Stimulated activated CD4-positive, alpha-beta T cell treated with anti-CD3 and anti-CD28 coated beads, TNF-alpha, amount 100 ng/mL, for 24 hours (primary cell): ENCODE measurements around the gene NKD2.
"Not testable (repeated sequence)": the region's sequence is repeated elsewhere in the genome, so short reads cannot be mapped to it uniquely, and the experiment has no call there.

Experiments used
- DNase-seq, 3 experiments: peaks; one replicate each; pipeline ENCODE4 v3.0.0-alpha.2; 2020; ENCODE audit warnings: low read depth in 3 of 3

Gene NKD2

DNA sequence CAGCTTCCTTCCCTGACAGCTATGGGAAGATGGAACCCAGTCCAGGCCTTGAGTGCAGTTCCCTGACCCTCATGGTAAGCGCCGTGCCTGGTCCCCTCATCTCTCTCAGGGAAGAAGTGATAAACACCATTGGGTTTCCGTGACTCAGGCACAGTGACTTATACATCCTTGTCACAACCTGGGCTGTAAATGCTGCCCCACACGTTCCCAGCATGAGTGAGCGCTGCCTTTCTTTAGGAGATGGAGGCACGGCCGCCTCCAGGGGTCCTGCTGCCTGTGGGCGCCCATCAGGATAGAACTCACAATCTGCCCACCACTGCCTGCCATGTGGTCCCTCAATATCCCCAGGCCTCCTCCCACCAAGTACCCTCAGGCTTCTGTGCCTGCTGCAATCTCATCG is 8.3 kb upstream of the NKD2 start:
- no peak for DNase-seq

- not testable (repeated sequence) for DNase-seq
Observed at GRCh38 chr5:1000831-1001230, 7.8 kb upstream of the NKD2 start.

DNA sequence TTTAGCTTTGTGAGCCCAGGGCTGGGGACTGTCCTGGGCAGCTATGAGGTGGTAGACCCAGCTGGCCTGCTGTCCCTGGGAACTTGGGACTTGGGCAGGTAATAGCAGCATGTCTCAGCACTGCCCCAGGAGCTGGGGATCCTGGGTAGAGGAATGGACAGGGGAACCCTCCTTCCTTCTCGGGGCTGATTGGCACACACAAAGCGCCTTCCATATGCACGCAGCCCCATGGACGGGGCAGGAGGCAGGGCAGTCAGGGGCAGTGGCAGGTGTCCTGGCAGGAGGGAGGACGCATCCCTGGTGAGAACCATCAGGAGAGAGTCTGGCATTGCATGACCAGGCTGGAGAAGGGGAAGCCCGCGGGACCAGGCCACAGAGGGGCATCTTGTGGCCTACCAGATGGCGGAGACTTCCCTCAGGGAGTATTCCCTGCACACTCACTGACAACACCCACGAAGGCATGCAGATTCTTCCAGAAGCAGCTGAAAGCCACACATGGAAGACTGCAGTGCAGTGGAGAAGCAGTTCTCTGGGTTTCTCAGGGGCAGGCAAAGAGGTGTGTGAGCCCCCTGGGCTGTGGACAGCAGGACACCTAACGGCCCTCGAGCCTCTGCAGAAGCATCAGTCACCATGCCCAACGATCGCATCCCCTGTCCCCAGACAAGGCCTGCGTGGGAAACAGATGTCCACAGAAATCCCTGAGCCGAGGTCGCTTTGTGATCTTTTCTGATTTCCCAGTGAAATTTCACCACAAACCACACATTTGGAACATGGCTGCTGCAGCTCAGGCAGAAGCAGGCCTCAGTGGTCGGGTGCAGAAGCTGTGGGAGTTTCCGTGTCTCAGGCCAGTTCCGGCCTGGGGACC is 7.0 kb upstream of the NKD2 start:
- DNase-seq: no peak

DNA sequence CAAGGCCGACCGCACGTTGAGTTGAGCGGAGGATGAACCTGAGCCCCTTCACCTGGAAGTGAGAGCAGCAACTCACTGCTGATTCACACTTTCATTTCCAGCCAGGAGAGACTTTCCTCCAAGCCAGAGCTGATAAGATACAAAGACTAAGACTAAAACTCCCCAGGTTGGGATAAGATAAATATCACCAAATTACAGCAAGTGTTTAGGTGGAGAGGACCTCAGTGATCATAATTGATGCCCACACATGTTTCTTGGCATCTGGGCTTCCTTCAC is 6.4 kb upstream of the NKD2 start:
- no peak for DNase-seq

DNA sequence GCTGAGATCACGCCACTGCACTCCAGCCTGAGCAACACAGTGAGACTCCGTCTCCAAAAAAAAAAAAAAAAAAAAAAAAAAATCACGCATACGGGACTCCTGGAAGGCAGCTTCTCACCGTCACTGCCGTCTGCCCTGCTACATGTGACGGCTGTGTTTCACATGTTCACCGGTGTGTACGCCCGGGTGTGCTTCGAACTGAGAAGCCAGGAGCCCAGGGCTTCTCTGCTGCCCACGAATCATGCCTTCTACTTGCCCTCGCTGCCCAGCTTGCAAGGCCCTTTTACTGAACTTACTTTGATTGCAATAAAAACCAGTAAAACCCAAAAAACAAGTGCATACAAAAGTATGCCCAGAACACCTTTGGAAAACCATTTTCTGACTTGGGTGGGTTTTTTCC is 5.8 kb upstream of the NKD2 start:
- no peak for DNase-seq

- DNase-seq: no peak
Observed at GRCh38 chr5:1003296-1003937, 5.2 kb upstream of the NKD2 start.

GRCh38 chr5:1004461-1005248 is 3.9 kb upstream of the NKD2 start:
- DNase-seq: no peak

DNA sequence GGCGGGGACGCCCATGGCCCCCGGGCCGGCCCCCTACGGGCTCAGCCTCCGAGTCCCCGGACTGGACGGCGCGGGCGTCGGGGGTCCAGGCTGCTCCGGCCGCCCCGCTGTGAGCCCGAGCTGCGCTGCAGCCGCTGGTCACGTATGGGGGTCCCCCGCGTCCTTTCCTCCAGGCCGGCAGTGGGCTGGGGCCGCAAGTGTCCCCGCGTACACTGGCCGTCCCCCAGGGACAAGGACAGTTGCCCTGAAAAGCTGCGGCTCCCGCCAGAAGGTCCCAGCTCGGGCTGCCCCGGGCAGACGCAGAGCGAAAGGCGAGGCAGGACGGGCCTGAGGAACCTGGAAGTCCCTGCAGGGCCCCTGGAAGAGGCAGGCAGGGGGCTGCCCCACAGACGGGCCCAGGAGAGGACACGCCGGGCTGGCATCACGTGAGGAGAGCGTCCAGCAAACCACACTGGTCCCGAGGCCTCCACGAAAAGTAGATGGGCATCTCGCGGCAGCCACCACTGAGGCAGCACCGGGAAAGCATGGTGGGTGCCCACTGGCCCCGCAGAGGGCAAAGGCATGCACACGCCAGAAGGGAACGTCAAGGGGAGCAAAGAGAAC is 3.3 kb upstream of the NKD2 start:
- no peak for DNase-seq

DNA sequence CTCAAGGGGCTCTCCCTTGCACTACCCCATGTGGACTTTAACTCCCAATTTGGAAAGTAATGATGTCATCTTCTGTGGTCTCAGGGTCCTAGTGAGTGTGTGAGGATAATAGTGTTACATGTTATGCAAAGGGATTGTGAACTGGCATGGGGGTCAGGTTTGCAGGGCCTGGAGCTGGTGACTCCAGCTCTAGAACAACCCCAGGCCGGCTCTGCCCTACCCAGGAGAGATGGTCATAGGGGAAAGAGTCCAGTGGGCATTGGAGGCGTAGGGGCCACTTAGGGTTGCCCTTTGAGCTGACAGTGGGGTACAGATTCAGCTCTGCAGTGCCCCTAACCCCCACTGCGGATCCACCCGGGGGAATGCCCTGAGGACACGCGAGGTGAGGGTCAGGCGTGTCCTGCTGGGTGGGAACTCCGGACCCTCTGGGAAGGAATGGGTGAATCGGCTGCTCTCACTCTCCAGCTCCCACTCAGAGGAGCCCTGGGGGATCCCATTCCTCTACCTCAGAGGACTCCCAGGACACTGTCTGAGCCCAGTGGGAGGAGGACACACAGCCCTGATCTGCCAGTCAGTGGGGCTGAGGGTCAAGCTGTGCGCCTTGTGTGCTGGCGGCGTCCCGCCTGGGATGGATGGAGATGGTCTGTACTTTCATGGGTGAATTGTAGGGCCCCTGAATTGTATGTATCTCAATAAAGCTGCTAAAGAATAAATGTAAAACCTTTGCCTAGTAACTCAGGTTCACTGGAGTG is 2.5 kb upstream of the NKD2 start:
- no peak for DNase-seq

- no peak for DNase-seq
Observed at GRCh38 chr5:1006656-1007071, 1.9 kb upstream of the NKD2 start.

DNA sequence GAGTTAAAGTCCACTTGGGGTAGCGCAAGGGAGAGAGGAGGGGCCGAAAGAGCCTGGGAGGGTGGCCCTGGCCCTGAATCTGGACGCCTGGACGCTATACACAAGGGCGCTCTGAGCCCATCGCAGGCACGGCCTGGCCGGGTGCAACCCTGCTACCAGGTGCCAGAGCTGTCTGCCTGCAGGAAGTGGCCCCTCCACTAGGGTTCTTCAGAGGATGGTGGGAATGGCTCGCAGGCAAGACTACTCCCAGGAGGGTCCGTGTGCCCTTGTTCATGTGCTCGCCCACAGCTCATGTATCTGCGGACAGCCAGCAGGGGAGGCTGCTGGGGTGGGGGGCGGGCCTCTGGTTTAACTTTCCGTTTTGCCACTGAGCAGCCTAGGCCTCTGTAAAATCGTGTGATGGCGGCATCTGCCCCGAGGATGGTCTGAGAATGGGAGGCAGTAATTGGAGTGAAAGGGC is 1.4 kb upstream of the NKD2 start:
- no peak for DNase-seq

- no peak for DNase-seq
Observed at GRCh38 chr5:1007681-1008450, 736 bp upstream of the NKD2 start.

DNA sequence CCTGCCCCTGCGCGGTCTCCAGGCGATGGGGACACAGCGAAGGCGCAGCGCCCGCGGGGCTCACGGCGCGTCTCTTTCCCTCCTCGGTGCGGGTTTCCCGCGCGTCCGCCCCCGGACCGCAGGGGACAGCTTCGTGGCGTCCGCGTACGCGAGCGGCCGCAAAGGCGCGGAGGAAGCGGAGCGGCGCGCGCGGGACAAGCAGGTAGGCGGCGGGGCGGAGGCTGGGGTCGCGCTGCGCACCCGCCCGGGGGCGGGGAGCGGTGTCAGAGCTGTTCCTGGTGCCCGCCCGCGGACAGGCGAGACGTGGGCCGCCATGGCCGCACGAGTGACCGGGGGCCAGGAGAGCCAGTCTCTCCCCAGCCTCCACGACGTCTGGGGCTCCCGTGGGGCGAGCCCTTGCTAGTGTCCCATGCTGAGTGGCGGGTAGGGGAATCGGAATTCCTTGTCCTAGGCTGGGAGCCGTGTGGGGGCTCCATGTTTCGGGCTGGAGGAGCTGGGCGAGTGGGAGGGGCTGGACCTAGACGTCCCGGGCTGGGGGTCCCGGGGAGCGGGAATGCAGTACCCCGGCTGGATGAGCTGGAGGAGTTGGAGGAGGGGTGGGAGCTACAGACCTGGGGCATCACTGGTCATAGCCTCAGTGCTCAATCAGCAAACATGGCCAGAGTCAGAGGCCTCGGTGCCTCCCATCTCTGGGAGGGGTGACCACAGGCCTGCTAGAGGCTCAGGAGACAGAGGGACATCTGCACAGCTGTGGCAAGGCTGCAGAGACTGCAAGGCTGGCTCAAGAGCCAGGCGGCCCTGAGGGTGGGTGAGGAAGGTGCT is 968 bp downstream of the NKD2 start:
- DNase-seq: no peak

- DNase-seq: no peak
Observed at GRCh38 chr5:1010181-1010510, 1.5 kb downstream of the NKD2 start.

GRCh38 chr5:1010641-1011046 is 2.0 kb downstream of the NKD2 start:
- DNase-seq: no peak

DNA sequence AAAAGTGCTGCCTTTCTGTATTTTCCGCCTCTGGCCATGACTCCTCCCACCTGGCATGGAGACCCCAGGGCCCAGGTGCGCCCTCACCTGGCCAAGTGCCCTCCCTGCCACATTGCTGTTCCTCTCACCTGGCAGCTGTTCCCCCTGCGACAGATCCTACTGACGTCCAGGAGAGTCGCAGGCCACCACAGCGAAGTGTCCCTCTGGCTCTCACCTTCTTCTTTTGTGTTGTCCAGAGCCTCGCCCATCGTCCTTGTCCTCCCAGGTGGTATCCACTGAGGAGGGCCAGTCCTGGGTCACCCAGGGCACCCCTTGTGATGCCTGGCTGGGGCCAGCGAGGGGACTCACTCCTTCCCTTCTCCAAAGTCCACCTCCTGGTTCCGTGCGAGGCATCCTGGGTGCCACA is 2.6 kb downstream of the NKD2 start:
- peak in 1 of 3 experiments; percentile 60 for DNase-seq

DNA sequence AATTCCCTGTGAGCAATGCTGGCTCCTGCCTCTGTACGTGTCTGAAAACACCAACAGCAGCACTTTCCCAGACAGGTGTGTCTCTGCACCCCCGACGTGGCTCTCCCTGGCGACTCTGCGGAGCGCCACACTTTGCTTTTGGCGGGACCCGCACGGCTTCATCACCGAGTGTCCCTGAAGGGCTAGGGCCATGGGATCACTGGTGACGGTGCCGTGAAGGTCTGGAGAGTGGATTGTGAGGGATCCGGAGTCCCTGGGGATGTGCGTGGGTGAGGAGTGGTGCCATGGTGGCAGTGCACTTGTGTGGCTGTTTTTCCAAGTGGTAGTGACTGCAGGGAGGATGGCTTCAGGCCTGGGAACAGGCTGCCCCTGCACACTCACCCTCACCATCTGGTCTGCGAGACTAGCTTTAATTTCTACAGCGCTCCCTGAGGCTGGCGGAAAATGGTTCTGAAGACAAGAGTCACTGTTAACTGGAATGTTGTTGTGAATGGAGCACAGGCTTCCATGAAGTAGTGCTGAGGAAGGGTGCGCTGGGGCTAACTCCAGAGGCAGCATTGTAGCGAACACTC is 3.2 kb downstream of the NKD2 start:
- DNase-seq: no peak

DNA sequence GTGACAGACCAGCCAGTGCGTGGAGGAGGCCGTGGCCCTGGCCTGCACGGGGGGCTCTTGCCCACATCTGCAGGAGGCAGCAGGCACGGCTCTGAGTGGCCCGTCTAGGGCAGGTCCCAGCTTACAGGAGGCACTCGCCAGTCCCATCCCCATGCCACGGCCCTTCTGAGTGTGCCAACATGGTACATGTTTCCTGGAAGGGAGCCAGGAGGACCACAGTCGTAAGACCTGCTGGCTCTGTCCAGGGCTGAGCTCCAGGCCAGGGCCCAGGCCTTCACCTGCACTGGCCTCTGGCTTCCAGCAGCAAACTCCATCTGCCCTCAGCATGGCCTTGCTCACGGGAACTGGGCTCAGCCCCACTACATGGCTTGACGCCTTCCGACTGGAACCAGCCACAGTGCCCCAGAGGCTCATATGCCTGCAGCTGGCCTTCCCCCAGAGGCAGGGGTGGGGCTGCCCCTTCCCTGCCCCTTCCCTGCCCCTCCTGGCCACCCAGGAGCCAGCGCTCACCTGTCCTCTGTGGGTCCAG is 3.8 kb downstream of the NKD2 start:
- no peak for DNase-seq

DNA sequence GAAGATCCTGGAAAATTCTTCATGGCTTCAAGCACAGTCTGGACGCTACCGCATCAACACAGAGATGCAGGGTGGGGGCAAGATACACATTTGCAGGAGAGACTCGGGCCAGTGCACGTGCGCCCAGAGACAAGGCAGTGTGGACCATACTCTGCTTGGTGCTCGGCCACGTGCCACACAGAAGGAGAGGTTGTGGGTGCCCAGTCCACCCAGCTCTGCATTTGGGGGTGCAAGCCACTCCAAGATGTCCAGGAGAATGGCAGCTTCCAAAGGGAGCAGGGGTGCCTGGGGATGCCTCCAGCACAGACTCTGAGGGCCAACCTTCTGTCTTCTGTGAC is 4.3 kb downstream of the NKD2 start:
- no peak for DNase-seq
